HEK293 (cell line): Measurements from ENCODE around the gene TADA2B.

Experiments
- CTCF ChIP-seq: fragments of 450-650 bp; formaldehyde crosslinking; IDR thresholded peaks from 2 replicates; pipeline ENCODE4 v1.5.1; 2016; ENCODE audit warnings: missing biosample characterization, missing genetic modification characterization
- PRDM10 ChIP-seq: fragments of 450-650 bp; formaldehyde crosslinking; IDR thresholded peaks from 2 replicates; pipeline ENCODE4 v1.5.1; 2016; ENCODE audit warnings: missing biosample characterization, missing genetic modification characterization
- ZBTB7A ChIP-seq: fragments of 450-650 bp; formaldehyde crosslinking; IDR thresholded peaks from 2 replicates; pipeline ENCODE4 v1.5.1; 2016; ENCODE audit warnings: low read depth, missing biosample characterization, missing genetic modification characterization
- ZNF146 ChIP-seq: fragments of 450-650 bp; formaldehyde crosslinking; IDR thresholded peaks from 2 replicates; pipeline ENCODE4 v1.5.1; 2016; ENCODE audit warnings: missing biosample characterization, missing genetic modification characterization
- ZNF24 ChIP-seq: fragments of 450-650 bp; formaldehyde crosslinking; IDR thresholded peaks from 2 replicates; pipeline ENCODE4 v1.5.1; 2016; ENCODE audit warnings: missing biosample characterization, missing genetic modification characterization
- ZNF266 ChIP-seq: fragments of 450-650 bp; formaldehyde crosslinking; IDR thresholded peaks from 2 replicates; pipeline ENCODE4 v1.5.1; 2016; ENCODE audit warnings: missing biosample characterization, missing genetic modification characterization, low read depth
- ZNF292 ChIP-seq: fragments of 450-650 bp; formaldehyde crosslinking; IDR thresholded peaks from 2 replicates; pipeline ENCODE4 v1.5.1; 2016; ENCODE audit warnings: low read depth, missing biosample characterization, missing genetic modification characterization, borderline replicate concordance

GRCh38 chr4:7051144-7051495 lies 7.9 kb downstream of the TADA2B start:
- TF ChIP-seq CTCF (no peak), ZNF24 (tag by site-specific recombination) (no peak), ZNF292 (no peak), ZNF146 (tag by site-specific recombination) (no peak), PRDM10 (no peak), ZBTB7A (tag by site-specific recombination) (no peak), ZNF266 (tag by site-specific recombination) (no peak)
